Measurements from ENCODE around the gene TM9SF4.

The TM9SF4 gene

GRCh38 chr20:32132911-32133549, 23.5 kb downstream of the TM9SF4 start:
- no peak for DNase-seq

- no peak for DNase-seq
Measured at GRCh38 chr20:32134026-32134425, 24.5 kb downstream of the TM9SF4 start.

GRCh38 chr20:32135983-32136515, 26.5 kb downstream of the TM9SF4 start:
- no peak for DNase-seq

GRCh38 chr20:32138921-32139320, 29.4 kb downstream of the TM9SF4 start:
- no peak for DNase-seq

GRCh38 chr20:32139947-32140346, 30.4 kb downstream of the TM9SF4 start:
- peak; percentile 98 for DNase-seq

- no peak for DNase-seq
Measured at GRCh38 chr20:32140603-32141002, 31.1 kb downstream of the TM9SF4 start.

- no peak for DNase-seq
Measured at GRCh38 chr20:32141465-32141980, 32.0 kb downstream of the TM9SF4 start.

- no peak for DNase-seq
Measured at GRCh38 chr20:32142088-32142487, 32.6 kb downstream of the TM9SF4 start.

GRCh38 chr20:32142991-32143390, 33.5 kb downstream of the TM9SF4 start:
- DNase-seq = no peak

- no peak for DNase-seq
Measured at GRCh38 chr20:32144898-32145662, 35.6 kb downstream of the TM9SF4 start.

GRCh38 chr20:32149566-32150170, 40.2 kb downstream of the TM9SF4 start:
- DNase-seq = no peak

GRCh38 chr20:32150291-32150848, 40.9 kb downstream of the TM9SF4 start:
- no peak for DNase-seq

- DNase-seq = peak; percentile 74
Measured at GRCh38 chr20:32152421-32153155, 43.1 kb downstream of the TM9SF4 start.

- no peak for DNase-seq
Measured at GRCh38 chr20:32153156-32153665, 43.7 kb downstream of the TM9SF4 start.

- DNase-seq = no peak
Measured at GRCh38 chr20:32153771-32154170, 44.3 kb downstream of the TM9SF4 start.

- peak; percentile 94 for DNase-seq
Measured at GRCh38 chr20:32155017-32155981, 45.8 kb downstream of the TM9SF4 start.

GRCh38 chr20:32157611-32158010, 48.1 kb downstream of the TM9SF4 start:
- no peak for DNase-seq

GRCh38 chr20:32158351-32158750, 48.8 kb downstream of the TM9SF4 start:
- DNase-seq = no peak

- DNase-seq = no peak
Measured at GRCh38 chr20:32158943-32159660, 49.6 kb downstream of the TM9SF4 start.

- DNase-seq = no peak
Measured at GRCh38 chr20:32159766-32160221, 50.3 kb downstream of the TM9SF4 start.

Measured in DMS79 treated with DMSO at 0.1 percent for 48 hours (cell line).